PC-9 (cell line): ENCODE measurements around the gene NOC4L. TPM values are rescaled to one million over a fixed set of nuclear protein-coding genes. Genes with fewer than 3 reads are reported as not detected.

ENCODE experiments used
- BruUV-seq: library from RNA; stranded (reverse); fragments of 400-500 nt; replicated peaks from 2 replicates; lab custom pipeline; 2021; lab: Mats Ljungman, UMichigan
- CTCF ChIA-PET: fragments of 300-600 bp; sonication (Branson Sonifier 250); formaldehyde crosslinking; loops from one replicate; lab custom pipeline; 2022; ENCODE audit warnings: antibody characterized with exemption; lab: Charles Lee
- POLR2A ChIA-PET: fragments of 300-600 bp; sonication (Branson Sonifier 250); formaldehyde crosslinking; loops from one replicate; lab custom pipeline; 2022; ENCODE audit warnings: antibody characterized with exemption; ENCODE audit not compliant: unreplicated experiment; lab: Charles Lee
- DNase-seq, 2 experiments: peaks; one replicate each; pipeline versions ENCODE4 v3.0.0 to v3.0.0-alpha.2; 2015 to 2022; ENCODE audit warnings: mixed read lengths in 1 of 2
- H2AFZ ChIP-seq: fragments of 200-600 bp; sonication (generic); 2 replicates; pipeline ENCODE4 v1.8.1; 2017; ENCODE audit warnings: antibody characterized with exemption
- H3F3A ChIP-seq: fragments of 200-600 bp; sonication (generic); 2 replicates; pipeline ENCODE4 v1.8.1; 2017; ENCODE audit warnings: antibody characterized with exemption, mild to moderate bottlenecking, low read depth; ENCODE audit not compliant: insufficient read depth
- H3K27ac ChIP-seq: fragments of 200-600 bp; sonication (generic); 2 replicates; pipeline ENCODE4 v1.6.1; 2016; ENCODE audit warnings: mixed run types
- H3K27me3 ChIP-seq: fragments of 200-600 bp; sonication (generic); 2 replicates; pipeline ENCODE4 v1.6.1; 2016; ENCODE audit warnings: low read depth, mixed run types; ENCODE audit not compliant: insufficient read depth
- H3K36me3 ChIP-seq: fragments of 200-600 bp; sonication (generic); 2 replicates; pipeline ENCODE4 v1.6.1; 2016; ENCODE audit warnings: low read depth, mixed run types
- H3K4me1 ChIP-seq: fragments of 200-600 bp; sonication (generic); replicated peaks from 2 replicates; pipeline ENCODE4 v1.6.1; 2016; ENCODE audit warnings: mixed run types; ENCODE audit not compliant: insufficient read depth
- H3K4me2 ChIP-seq: fragments of 200-600 bp; sonication (generic); 2 replicates; pipeline ENCODE4 v1.6.1; 2017; ENCODE audit warnings: mixed run types
- H3K4me3 ChIP-seq: fragments of 200-600 bp; sonication (generic); 2 replicates; pipeline ENCODE4 v1.6.1; 2016; ENCODE audit warnings: mixed run types
- H3K79me2 ChIP-seq: fragments of 200-600 bp; sonication (generic); 2 replicates; pipeline ENCODE4 v1.6.1; 2017; ENCODE audit warnings: low read depth, mixed run types
- H3K9me2 ChIP-seq: fragments of 200-600 bp; sonication (generic); 2 replicates; pipeline ENCODE4 v1.8.1; 2017; ENCODE audit warnings: mild to moderate bottlenecking; ENCODE audit not compliant: insufficient read depth
- H3K9me3 ChIP-seq: fragments of 200-600 bp; sonication (generic); 2 replicates; pipeline ENCODE4 v1.8.1; 2016; ENCODE audit warnings: low read depth; ENCODE audit not compliant: insufficient read depth
- H4K20me1 ChIP-seq: fragments of 200-600 bp; sonication (generic); 2 replicates; pipeline ENCODE4 v1.8.1; 2017; ENCODE audit not compliant: insufficient read depth
- EZH2 ChIP-seq: fragments of 200-600 bp; sonication (generic); IDR thresholded peaks from 2 replicates; pipeline ENCODE4 v1.8.0; 2017; ENCODE audit warnings: antibody characterized with exemption, low read depth
- intact Hi-C: fragments of 100-400 bp; cut with micrococcal nuclease; formaldehyde crosslinking; loops from one replicate; pipeline ENCODE4 v1.10.0; 2022; ENCODE audit not compliant: unreplicated experiment
- total RNA-seq: library from RNA; stranded (reverse); gene quantifications from 2 replicates; pipeline ENCODE4 v1.2.3, GENCODE V29; 2021
- TF ChIP-seq, protein P1 (sequence below): fragments of 200-600 bp; sonication (generic); conservative IDR thresholded peaks from 2 replicates; pipeline ENCODE4 v1.6.1; 2017; ENCODE audit warnings: mixed run types, antibody characterized with exemption, mild to moderate bottlenecking, moderate library complexity

NOC4L gene
- total RNA-seq, 1 experiment from 2014 or later, result 27.1 TPM

DNA sequence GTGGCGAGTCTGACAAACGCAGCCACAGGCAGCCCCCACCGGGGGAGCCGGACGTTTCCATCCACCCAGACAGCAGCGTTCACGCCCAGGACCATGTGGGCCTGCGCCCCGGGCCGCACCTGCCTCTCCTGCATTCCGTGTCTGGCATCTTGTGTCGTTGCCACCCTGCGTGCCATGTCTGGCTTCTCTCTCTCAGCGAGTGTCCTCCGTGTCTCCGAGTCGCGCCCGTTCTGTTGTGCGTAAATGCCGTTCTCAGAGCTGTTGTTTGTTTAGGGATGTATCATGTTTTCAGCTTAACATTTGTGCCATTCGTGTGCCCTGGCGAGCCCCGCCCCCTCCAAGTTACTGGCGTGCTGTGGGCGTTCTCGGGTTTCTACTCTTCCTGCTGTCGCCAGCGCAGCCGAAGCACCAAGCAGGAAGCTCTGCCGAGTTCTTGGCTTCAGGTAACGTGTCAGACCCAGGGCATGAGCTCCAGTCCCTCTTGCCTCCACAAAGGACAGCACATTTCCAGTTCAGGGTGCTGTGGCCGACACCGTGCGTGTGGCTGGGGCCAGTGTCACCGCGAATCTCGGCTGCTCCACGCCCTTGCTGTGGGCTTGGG, 34.6 kb downstream of the NOC4L start:
- no TSS peak for BruUV-seq
- peaks cover 7% of the 10 kb centered on the region; the same call in 1 of the 2 replicates for H4K20me1 ChIP-seq
- TF ChIP-seq EZH2, result no peak
- TF ChIP-seq, protein P1, sequence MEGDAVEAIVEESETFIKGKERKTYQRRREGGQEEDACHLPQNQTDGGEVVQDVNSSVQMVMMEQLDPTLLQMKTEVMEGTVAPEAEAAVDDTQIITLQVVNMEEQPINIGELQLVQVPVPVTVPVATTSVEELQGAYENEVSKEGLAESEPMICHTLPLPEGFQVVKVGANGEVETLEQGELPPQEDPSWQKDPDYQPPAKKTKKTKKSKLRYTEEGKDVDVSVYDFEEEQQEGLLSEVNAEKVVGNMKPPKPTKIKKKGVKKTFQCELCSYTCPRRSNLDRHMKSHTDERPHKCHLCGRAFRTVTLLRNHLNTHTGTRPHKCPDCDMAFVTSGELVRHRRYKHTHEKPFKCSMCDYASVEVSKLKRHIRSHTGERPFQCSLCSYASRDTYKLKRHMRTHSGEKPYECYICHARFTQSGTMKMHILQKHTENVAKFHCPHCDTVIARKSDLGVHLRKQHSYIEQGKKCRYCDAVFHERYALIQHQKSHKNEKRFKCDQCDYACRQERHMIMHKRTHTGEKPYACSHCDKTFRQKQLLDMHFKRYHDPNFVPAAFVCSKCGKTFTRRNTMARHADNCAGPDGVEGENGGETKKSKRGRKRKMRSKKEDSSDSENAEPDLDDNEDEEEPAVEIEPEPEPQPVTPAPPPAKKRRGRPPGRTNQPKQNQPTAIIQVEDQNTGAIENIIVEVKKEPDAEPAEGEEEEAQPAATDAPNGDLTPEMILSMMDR, result no peak
- H3K9me2 ChIP-seq, result no peaks in the 10 kb centered on the region
- intact Hi-C loops, result no loop called here
- CTCF ChIA-PET, result no interaction called here
- H3K4me3 ChIP-seq, result no peak overlapping the region
- H2AFZ ChIP-seq, result no peak overlapping the region
- H3K4me1 ChIP-seq, result no peaks in the 10 kb centered on the region
- H3K27me3 ChIP-seq, result peaks cover 91% of the 10 kb centered on the region
- no peaks in the 10 kb centered on the region for H3K36me3 ChIP-seq
- peak in 1 of 2 experiments; percentile 48 for DNase-seq
- H3K27ac ChIP-seq, result no peak overlapping the region
- H3K9me3 ChIP-seq, result no peaks in the 10 kb centered on the region
- H3K4me2 ChIP-seq, result no peak overlapping the region
- H3F3A ChIP-seq, result 0 out of 2 replicates have a peak, but pooled peaks cover 4% of the 10 kb centered on the region
- no peaks in the 10 kb centered on the region for H3K79me2 ChIP-seq
- POLR2A ChIA-PET, result no interaction called here

DNA sequence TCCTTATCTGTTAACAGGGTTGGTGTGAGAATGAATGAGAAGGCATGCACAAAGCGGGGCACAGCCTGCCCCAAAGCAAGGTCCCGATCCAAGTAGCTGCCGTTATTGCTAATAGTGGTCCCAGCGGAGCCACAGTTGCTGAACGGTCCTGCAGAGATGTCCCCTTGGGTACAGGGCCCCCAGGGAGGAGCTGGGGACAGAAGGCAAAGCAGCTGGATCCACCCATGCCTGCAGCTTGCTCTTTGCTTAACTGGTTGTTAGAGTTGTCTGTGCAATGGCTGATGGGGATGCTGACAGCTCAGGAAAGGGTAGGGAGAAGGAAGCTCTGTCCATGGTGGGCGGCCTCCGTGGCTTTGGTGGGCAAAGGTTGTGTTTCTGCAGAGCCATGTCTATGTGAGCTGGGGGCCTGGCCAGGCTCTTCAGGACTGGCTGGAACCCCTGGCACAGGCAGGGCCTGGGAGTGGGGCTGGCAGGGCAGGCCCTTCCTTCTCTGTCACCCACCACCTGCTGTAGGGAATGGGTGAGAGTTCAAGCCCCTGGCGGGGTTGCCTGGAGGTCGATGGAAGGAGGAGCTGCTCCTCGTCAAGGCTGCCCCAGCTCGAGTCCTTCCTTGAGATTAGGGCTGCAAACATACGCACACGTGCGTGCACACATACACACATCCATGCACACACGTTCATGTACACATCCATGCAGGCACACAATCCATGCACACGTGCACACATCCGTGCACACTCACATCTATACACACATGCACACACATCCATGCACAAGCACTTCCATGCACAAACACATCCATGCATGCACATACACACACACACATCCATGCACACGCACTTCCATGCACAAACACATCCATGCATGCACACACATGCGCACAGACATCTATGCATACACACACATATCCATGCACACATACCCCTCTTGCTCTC, 35.4 kb downstream of the NOC4L start:
- Histone ChIP-seq H3K9me3 (no peaks in the 10 kb centered on the region), H3K4me2 (no peak overlapping the region), H4K20me1 (peaks cover 7% of the 10 kb centered on the region; the same call in 1 of the 2 replicates), H3K36me3 (no peaks in the 10 kb centered on the region), H3K79me2 (no peaks in the 10 kb centered on the region), H3K9me2 (no peaks in the 10 kb centered on the region), H3K27me3 (peaks cover 91% of the 10 kb centered on the region), H3F3A (0 out of 2 replicates have a peak, but pooled peaks cover 4% of the 10 kb centered on the region), H3K4me1 (no peaks in the 10 kb centered on the region), H3K4me3 (no peak overlapping the region), H2AFZ (no peak overlapping the region), H3K27ac (no peak overlapping the region)
- intact Hi-C loops, result no loop called here
- CTCF ChIA-PET, result no interaction called here
- POLR2A ChIA-PET, result no interaction called here
- no peak for DNase-seq
- BruUV-seq, result no TSS peak
- TF ChIP-seq, protein P1, result no peak
- TF ChIP-seq EZH2, result no peak

DNA sequence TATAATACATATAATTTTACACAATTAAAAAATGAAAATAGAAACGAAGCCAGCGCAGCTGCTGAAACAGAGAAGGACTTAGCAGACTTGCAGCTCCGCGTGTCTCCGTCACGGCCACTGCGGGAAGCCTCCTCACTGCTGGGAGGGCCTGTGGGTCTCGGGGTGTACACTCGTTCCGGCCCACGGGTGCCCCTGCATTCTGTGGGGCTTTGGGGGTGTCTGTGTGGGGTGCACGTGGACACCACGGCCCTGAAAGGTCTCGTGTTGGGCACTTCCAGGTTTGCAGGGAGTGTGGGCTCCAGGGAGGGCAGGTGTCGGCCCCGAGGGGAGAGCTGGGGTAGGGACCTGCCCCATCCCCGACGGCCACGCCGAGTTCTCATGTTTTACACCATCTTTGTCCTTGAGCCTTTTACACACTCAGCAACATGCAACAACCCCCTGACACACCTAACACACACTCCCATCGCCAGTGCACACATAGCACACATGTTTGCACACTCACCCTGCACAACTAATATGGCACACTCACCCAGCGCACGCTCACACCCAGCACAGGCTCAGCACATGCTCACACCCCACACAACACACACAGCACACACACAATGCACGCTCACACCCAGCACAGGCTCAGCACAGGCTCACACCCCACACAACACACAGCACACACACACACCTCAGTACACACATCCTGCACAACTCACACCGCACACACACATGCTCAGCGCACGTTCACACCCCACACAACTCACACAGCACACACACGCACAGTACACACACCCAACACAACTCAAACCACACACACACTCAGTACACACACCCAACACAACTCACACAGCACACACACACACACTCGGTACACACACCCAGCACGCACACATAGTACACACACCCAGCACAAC, 36.6 kb downstream of the NOC4L start:
- Histone ChIP-seq H4K20me1 (peaks cover 3% of the 10 kb centered on the region; the same call in 1 of the 2 replicates), H3K36me3 (no peaks in the 10 kb centered on the region), H3K27ac (no peak overlapping the region), H3K4me3 (no peak overlapping the region), H3K4me1 (no peaks in the 10 kb centered on the region), H3K27me3 (peaks cover 91% of the 10 kb centered on the region), H3K9me2 (no peaks in the 10 kb centered on the region), H3K9me3 (no peaks in the 10 kb centered on the region), H3K4me2 (no peak overlapping the region), H3F3A (0 out of 2 replicates have a peak, but pooled peaks cover 4% of the 10 kb centered on the region), H2AFZ (no peak overlapping the region), H3K79me2 (no peaks in the 10 kb centered on the region)
- POLR2A ChIA-PET, result interaction anchor here (0.6 to 0.9 kb wide), 2 partner anchors 249 to 302 kb away, joined by 3 to 16 read pairs; no protein-coding TSS in a partner anchor
- DNase-seq, result no peak
- no TSS peak for BruUV-seq
- CTCF ChIA-PET, result no interaction called here
- TF ChIP-seq, protein P1, result no peak
- no peak for TF ChIP-seq EZH2
- intact Hi-C loops, result no loop called here
